Endometrium (tissue), 2 donors: ENCODE measurements around the gene VAV3.

Source experiments
- FAIRE-seq: peaks from 2 replicates; lab custom pipeline; 2012; peaks lifted over from hg19 to GRCh38; lab: Jason Lieb, UNC
- donor health status: control.
- donor health status: control.

Gene VAV3

DNA sequence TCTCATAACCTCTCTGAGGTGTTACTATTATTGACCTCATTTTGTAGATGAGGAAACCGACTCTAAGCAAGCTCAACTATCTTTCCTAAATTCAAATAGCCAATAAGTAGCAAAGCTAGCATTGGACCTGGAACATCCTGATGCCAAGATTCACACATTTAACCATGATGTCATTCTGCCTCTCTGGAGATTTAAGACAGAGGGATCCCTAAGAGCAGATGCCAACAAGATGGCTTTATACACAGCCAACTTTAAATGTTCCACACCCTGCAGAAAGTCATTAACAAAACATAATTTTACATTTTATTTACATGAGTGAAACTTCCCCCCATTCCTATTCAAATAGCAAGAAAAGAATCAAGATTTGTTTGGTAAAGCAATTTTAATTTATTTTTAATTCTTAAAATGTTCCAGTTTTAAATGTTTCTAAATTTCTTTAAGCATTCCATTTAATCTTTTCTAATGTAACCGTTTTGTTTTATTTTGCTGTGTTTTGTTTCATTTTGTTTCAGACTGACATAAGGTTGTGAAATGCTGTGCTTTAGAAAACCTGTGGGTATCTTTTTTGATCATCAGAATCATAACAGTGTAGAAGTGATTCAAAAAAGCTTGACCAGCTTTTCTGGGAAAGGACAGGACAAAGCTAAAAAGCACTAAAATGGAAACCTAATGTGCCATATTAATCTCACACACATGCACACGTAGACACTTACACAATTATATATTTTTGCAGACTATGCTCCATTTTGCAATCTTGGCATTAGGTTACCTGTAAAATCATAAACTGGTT lies 7.6 kb upstream of the VAV3 start:
- no peak for FAIRE-seq

DNA sequence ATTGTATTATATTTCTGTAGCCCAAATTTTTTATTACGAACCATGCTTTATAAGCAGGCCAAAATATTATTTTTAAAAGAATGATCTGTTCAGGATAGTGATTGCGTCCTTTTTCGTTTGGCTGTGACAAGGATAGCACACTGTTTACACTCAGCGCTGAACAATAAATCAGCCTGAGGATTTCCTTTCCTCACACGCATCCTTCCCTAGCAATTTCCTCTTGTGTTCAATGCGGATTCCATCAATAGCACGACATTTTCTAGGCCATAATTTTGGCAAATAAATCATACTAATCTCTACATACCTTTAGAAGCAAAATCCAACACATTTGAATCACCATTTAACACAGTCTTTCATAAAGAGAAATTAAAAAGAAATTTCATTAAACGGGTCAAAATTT lies 1.6 kb upstream of the VAV3 start:
- FAIRE-seq: no peak

DNA sequence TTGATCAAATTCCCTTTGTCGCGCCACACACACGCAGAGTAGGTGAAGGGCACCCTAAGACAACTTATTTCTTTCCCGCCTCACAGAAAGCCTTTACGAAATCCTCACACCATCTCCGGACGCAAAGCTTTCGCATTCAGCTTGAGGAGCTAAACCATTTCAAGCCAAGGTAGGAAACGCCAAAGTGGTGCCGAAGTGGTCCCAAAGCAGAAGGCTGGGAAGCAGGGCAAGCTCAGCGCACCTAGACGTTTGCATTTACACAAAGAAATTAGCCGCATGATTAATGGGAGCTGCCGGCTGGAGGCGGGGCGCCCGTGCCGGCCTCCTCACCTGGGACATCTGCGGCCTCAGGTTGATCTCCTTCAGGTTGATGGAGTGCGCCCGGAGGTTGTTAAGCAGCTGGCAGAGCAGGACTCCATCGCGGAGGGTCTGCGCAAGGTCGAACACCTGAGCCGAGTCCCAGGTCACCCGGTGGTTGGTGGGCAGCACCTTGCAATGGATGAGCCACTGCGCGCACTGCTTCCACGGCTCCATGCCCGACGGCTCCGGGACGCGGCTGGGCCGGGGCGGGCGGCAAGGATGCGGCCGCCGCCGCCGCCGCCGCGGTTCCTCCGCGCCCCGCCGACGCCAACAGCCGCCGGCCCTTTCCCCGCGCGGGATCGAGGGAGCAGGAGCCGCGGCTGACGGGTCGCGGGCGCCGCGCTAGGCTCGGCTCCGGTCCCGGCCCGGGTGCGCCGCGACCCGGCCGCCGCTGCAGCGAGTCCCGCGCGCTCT lies 457 bp downstream of the VAV3 start:
- FAIRE-seq: no peak

DNA sequence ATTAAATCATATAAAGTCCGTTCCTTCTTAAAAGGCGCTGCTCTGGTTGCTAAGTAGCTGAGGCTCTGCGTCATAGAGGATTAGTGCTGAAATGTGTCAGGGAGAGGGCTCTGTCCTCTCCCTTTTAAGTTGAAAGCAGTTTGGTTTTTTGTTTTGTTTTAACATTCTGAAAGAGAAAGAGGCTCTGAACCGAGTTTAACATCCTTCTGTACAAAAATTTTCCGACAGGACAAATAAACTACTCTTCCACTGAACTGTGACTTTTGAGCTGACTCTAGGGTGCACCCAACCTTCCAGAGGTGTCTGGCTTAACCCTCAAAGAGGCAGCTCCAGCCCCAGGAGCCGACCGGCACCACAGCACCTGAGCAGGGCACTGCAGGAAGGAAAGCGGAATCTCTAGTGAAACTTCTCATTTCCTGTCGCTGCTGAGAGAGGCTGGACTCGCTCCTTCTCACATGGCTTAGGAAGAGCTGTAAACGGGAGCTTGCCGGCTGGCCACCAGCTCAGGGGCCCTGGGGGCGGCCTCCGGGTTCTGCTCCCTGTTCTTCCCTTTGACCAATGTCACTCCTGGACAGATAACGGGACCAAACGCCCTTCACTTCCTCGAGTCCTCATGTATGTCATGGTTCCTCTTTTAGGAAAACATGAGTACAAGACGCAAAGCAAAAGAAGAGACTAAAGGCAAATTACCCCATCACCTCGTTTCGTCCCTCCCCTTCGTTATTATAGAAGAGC lies 1.2 kb downstream of the VAV3 start:
- no peak for FAIRE-seq

DNA sequence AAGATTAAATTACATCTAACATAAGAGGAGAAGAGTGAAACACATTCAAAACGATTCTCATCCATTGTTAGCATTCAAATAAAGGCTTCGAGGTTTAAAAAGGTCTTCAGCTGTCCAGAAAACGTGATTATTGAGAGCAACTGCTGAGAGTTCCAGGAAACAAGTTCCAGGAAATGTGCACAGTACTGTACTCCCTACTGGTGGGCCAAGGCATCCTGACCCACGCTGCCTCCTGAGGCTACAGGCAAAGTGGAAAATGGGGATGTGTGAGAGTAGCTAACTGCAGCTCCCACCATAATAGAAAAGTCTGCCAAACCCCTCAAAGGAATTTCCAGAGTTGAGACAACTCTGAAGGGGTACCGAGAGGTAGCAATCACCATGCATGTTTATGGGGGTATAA lies 2.0 kb downstream of the VAV3 start:
- no peak for FAIRE-seq

DNA sequence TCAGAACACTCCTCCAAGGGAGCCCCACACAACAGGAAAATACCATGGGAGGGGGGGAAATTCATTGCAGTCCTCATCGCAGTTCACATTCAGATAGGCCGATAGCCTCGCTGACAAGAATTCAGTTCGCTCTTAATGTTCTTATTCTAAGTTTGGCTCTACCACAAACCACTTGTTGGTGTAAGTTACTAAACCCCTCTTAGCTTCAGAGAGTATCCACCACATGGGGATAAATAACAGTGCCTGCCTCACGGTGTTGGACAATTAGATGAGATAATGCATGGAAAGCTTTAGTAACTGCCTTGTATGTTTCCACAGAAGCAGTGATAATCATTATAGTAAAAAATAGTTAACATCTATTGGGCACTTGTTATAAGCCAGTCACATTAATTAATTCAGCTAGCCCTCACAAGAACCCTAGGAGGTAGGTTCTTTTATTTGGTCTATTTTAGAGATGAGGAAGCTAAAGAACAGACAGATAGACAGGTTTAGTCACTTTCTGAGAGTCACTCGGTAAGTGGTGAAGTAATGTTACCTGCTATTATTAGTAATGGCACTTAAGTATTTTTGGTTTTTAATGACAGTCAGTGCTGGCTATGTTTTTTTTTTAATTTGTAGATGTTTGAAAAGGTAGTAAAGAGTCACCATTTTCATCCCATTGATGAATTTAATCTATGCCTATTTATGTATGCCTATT lies 10.1 kb downstream of the VAV3 start:
- no peak for FAIRE-seq

DNA sequence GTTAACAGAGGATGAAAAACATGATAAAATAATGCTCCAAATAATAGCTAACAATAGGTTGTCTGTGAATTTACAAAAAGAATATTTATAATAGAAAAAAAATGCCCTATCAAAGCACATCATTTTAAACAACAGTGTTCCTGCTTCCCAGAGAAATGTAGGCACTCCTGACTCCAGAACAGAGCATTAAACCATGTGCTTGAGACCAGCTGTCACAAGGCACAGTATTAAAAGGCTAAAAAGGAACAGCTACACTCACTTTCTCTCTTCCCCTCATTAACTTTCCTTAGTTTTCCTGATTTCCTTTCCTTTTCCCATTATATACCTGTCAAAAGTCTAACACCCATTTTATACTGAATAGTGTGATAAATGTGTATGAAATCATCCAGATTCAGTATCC lies 10.9 kb downstream of the VAV3 start:
- no peak for FAIRE-seq

DNA sequence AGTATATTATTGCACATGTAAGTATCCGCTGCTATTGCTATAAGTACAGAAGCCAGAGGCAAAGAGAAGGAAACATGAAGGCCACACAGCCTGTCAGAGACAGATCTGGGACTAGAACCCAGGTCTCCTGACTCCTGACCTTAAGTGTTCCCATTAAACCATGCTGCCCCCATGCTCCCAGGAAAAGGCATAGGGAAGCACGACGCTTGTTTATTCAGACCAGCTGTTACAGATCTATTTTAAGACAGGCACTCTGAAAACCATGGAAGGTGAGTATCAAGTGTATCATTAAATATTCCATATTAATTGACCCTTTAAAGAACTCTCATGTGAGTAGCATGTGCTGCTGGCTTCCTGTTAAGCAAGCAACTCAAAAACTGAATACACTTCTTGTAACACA lies 11.4 kb downstream of the VAV3 start:
- FAIRE-seq: no peak

DNA sequence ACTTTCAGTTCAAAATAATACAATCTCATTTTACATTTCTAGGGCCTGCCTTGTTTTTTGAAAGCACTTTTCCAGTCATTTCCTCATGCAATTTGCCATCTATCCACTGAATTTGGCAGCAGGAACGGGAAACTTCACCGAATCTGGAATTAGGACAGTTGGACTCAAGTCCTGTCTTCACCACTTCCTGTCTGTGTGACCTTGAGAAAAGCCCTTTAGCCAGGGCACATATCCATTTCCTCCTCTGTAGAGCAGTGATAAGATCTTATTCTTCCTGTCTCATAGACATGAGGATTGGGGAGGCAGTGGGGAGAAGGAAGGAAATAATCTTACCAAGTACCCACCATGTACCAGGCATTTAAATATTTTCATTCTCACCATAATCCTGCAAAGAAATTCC lies 12.0 kb downstream of the VAV3 start:
- no peak for FAIRE-seq

DNA sequence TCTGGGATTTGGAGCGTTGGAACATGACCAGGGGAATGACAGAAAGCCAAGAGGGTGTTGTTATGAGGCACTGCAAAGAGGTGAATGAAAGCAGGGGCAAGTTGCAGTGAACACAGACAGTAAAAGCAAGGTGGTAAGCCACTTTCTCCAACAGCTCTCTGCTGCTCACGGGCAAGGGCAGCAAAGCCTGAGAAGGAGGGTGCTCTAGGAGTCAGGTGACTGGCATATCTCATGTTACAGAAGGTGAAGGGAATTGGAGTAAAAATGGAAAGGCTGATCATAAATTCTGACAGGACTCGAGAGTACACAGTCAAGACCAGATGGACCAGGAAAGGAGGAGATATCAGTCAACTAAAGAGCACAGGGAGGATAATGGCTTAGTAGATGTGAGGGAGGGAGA lies 14.5 kb downstream of the VAV3 start:
- FAIRE-seq: no peak

DNA sequence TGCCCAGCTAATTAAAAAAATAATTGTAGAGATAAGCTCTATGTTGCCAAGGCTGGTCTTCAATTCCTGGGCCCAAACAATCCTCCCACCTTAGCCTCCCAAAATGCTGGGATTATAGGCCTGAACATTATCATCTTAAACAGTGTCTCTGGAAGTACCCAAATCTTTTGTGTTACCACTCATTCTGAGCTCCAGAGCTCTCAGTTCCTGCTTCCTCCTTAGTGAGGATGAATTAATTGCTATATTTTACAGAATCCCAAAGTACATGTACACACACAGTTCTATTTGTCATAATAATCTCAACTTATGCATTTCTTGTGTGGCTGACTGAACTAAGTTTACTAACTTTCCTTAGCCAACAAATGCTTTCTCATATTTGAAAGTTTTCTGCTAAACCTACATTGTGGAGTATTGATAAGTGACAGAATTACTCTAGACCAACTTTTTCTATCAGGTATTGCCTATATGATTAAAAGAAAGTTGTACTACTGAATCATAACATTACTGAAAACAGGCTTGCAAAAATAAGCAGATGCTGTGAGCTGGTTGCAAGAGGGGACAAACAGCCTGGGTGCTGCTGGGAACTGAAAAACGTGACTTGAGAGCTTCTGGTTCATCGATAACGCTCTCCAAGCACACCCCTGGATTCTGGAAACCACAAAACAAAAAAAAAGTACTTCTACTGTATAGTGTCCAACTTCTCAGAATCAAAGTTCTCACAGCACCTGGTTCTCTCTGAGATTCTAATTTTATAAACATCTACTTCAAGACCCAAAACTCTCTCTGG lies 15.3 kb downstream of the VAV3 start:
- no peak for FAIRE-seq

DNA sequence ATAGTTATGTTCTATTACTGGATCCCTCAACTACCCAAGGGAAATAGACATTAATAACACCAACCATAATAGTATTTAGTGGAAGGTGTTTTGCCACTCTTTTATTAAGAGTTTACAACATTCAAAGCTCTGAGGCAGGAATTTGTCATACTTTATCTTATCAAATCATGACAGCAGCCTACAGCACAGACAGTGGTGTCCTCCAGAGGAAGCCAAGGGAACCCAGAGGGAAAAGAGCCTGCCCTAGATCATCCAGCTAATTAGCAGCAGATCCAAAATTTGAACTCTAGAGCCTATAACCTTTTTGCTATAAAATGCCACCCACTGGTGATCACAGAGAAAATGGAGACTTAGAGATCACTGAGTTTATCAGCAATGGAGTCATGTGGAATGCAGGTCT lies 18.2 kb downstream of the VAV3 start:
- FAIRE-seq: no peak

DNA sequence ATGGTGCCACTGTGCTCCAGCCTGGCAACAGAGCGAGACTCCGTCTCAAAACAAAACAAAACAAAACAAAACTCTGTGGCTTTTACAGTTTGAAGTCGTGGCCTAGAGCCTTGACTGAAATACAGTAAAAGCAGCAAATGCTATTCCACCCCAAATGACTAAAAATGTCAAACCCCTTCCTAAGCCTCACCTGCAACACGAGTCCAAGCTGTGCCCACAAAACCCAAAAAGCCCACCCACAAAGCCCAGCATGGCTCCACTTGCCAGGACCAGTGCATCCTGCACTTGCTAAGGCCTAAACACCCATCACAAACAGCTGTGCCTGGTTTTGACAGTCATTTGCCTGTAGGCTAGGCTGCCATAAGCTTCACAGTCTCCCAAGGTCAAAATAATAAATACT lies 21.3 kb downstream of the VAV3 start:
- no peak for FAIRE-seq

DNA sequence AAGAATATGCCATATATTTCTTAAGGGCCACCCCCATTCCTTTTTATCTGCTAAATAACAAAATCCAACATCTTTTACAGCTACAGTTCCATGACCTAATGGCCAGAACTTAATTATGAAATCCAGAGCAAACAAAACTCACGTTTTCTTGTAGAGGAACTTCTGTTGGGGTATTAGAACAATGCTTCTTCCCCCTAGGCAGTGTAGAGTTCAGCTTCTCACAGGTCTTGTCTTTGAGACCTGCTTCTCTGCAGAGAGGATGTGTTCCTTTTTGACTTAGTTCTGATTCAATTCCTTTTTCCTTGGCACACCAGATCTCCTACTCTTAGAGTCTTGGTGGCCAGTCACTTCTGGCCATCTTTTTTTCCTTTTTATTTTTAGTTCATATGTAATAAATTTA lies 22.2 kb downstream of the VAV3 start:
- no peak for FAIRE-seq

DNA sequence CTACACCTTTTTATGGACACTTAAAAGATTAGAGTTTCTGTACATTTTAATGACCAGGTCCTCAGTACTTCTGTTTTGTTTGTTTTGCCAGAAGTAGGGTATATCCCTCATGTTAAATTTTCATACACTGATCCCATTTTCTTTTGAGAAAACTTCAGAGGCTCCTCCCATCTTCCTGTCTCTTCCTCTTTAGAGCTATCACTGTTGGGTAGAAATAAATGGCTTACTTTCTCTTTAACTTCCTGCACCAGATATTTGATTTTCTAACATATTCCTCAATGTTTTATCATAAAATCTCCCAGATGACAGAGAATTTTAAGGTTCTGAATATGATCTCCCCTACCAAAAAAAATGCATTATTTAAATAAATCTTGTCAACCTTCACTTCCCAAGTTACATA lies 23.4 kb downstream of the VAV3 start:
- no peak for FAIRE-seq

DNA sequence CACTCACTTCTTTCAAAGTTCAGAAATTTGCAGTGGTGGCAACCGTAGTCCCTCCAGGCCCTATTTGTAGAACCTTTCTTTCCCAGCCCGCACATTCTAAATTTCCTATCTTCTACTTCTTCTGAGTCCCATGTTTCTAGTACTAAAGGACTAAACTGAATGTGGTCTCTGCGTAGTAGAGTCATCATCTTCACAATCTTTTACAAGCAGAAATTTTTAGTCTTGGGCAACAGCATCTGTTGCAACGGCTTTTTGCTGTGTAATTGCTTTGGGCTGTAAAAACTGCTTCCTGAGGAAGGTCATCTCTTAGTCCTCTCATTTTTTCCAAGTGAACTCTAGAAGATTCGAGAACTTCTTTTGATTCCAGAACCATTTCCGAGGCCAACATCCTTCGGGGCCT lies 23.9 kb downstream of the VAV3 start:
- no peak for FAIRE-seq

DNA sequence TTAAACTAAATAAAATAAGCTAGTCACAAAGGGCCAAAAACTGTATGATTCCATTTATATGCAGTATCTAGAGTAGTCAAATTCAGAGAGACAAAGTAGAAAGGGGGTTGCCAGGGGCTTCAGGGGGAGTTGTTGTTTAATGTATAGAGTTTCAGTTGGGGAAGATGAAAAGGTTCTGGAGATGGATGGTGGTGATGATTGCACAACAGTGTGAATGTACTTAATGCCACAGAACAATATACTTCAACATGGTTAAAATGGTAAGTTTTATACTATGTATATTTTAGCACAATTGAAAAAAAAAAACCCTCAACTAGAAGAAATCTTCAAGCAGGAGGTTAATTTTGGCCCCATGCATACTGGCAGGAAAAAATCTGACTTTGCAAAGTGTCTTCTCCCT lies 24.3 kb downstream of the VAV3 start:
- no peak for FAIRE-seq

DNA sequence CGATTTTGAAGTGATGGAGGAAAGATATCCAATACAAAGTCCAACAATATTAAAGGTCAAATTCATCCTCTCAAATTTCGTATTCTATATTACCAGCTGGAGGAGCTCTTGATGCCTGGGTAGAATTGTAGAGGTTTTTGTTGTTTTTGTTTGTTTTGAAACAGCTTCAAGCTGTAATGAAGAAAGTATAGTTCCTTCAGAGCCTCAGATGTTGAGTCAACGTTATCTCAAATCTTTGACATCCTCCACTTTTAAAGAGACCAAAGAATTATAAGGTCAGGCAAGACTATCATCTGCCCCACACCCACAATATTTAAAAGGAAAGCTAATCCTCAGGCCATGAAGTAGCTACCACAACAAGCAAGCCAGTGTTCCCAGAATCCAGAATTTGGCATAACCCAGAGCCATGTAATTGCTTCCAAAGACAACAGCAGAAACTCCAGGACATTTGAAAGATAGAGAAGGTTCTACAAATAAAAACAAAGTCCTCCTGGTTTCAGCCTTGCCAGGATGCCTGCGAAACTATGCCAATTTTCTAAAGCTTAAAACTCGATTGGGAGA lies 24.9 kb downstream of the VAV3 start:
- FAIRE-seq: no peak

DNA sequence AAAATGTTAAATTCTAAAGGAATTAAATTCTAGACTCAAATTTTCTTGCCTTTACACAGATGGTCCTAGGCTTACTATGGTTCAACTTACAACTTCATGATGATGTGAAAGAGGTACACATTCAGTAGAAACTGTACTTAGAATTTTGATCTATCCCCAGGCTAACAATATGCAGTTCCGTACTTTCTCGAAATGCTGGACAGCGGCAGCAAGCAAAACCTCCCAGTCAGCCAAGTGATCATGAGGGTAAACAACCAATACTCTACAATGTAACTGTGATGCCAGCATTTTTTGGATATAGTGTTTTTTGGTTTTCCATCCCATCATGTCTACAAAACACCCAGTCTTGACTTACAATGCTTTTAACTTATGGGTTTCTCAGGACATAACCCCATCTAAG lies 25.7 kb downstream of the VAV3 start:
- FAIRE-seq: no peak

DNA sequence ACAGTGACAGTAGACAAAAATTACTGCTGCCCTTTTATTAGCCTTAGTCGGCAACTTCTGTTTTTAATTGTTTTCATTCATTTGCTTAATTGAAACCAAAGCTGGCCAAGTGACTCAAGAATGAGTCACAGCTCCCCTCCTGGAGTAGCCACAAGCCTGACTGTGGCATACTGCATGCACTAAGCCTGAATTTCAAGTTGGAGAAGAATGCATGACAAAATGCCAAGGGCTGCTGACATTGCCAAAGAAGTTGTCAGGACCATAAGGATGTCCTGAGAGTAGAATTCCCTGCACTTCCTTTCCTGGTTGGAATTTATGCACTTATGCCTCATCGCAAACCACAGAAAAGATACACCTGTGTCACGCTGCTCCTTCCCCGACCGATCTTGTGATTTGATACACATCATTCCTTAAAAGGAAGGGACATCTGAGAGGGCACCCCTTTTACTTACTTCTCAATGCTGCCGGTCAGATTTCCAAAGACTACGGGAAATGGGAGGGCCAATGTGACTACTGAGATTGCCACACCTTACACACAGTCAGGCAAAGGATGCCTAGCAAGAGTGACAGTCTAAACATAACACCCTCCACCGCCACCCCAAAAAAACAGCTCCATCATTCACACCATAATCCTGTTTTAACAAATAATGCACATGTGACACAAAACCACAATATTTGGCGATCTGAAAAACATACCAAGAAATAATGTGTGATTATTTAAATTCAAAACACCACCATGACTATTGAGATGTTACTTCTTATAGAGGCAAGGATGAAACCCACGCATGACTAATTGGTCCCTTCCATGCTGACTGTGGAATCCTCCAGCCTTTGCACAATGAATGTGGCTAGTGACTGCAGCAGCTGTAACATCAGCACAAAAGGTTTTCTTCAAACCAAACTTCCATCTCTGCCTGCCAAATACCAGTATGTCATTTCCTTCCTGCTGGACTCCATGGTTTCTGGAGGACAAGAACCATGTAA lies 28.2 kb downstream of the VAV3 start:
- peak; percentile 48 for FAIRE-seq
